HEK293 (cell line): ENCODE measurements around the gene CSTF1.

ENCODE experiments used
- CTCF ChIA-PET: fragments of 350-600 bp; formaldehyde crosslinking; extraction: SDS; loops from one replicate; lab custom pipeline; 2021; ENCODE audit warnings: antibody characterized with exemption; lab: Yijun Ruan, JAX
- POLR2A ChIA-PET: fragments of 300-600 bp; formaldehyde crosslinking; extraction: SDS; loops from one replicate; lab custom pipeline; 2020; ENCODE audit warnings: antibody characterized with exemption, inconsistent platforms; lab: Yijun Ruan, JAX
- H3K27ac ChIP-seq: fragments of 200-500 bp; sonication (Bioruptor generic); 2 replicates; pipeline ENCODE4 v1.5.1; 2014; ENCODE audit warnings: low read depth, low read length, control low read depth, inconsistent platforms; ENCODE audit errors: extremely low read depth
- H3K36me3 ChIP-seq, 2 experiments: fragments of 200-500 bp in 1 of 2; sonication (Bioruptor generic) in 1 of 2; 1 replicate in 1 of 2; 2 replicates in 1 of 2; pipeline ENCODE4 v1.5.1; 2014 to 2017; ENCODE audit warnings: inconsistent platforms in 2 of 2, low read length in 2 of 2; ENCODE audit not compliant: control insufficient read depth in 2 of 2, insufficient read depth in 1 of 2
- H3K4me1 ChIP-seq: fragments of 200-500 bp; sonication (Bioruptor generic); 2 replicates; pipeline ENCODE4 v1.5.1; 2014; ENCODE audit warnings: mild to moderate bottlenecking, low read length, inconsistent platforms; ENCODE audit not compliant: control insufficient read depth, insufficient read depth
- H3K4me3 ChIP-seq: 2 replicates; pipeline ENCODE4 v1.5.1; 2011; ENCODE audit warnings: low read depth, mild to moderate bottlenecking, control low read depth, low read length, moderate library complexity
- H3K9me3 ChIP-seq: fragments of 200-500 bp; sonication (Bioruptor generic); 2 replicates; pipeline ENCODE4 v1.5.1; 2014; ENCODE audit warnings: low read depth, low read length, inconsistent platforms; ENCODE audit not compliant: control insufficient read depth, insufficient read depth
- EGR2 ChIP-seq: fragments of 450-650 bp; formaldehyde crosslinking; IDR thresholded peaks from 2 replicates; pipeline ENCODE4 v1.5.1; 2016; ENCODE audit warnings: low read depth, missing biosample characterization, missing genetic modification characterization
- REST ChIP-seq: fragments of 450-650 bp; formaldehyde crosslinking; IDR thresholded peaks from 2 replicates; pipeline ENCODE4 v1.5.1; 2016; ENCODE audit warnings: missing biosample characterization, missing genetic modification characterization
- TSHZ1 ChIP-seq: fragments of 450-650 bp; formaldehyde crosslinking; IDR thresholded peaks from 2 replicates; pipeline ENCODE4 v1.5.1; 2016; ENCODE audit warnings: missing biosample characterization, missing genetic modification characterization, borderline replicate concordance
- ZFHX2 ChIP-seq: fragments of 450-650 bp; formaldehyde crosslinking; conservative IDR thresholded peaks from 2 replicates; pipeline ENCODE4 v1.5.1; 2016; ENCODE audit warnings: missing biosample characterization, missing genetic modification characterization
- ZIC2 ChIP-seq: fragments of 450-650 bp; formaldehyde crosslinking; IDR thresholded peaks from 2 replicates; pipeline ENCODE4 v1.5.1; 2016; ENCODE audit warnings: missing biosample characterization, missing genetic modification characterization
- ZNF214 ChIP-seq: fragments of 450-650 bp; formaldehyde crosslinking; IDR thresholded peaks from 2 replicates; pipeline ENCODE4 v1.5.1; 2017; ENCODE audit warnings: missing biosample characterization, mild to moderate bottlenecking, missing genetic modification characterization, borderline replicate concordance
- ZNF23 ChIP-seq: fragments of 450-650 bp; formaldehyde crosslinking; IDR thresholded peaks from 2 replicates; pipeline ENCODE4 v1.5.1; 2016; ENCODE audit warnings: missing biosample characterization, missing genetic modification characterization, borderline replicate concordance
- ZNF248 ChIP-seq: fragments of 450-650 bp; formaldehyde crosslinking; IDR thresholded peaks from 2 replicates; pipeline ENCODE4 v1.5.1; 2017; ENCODE audit warnings: missing biosample characterization, missing genetic modification characterization
- ZNF341 ChIP-seq: fragments of 450-650 bp; formaldehyde crosslinking; IDR thresholded peaks from 2 replicates; pipeline ENCODE4; 2016; ENCODE audit warnings: low read depth, missing biosample characterization, missing genetic modification characterization
- ZNF555 ChIP-seq: fragments of 450-650 bp; formaldehyde crosslinking; conservative IDR thresholded peaks from 2 replicates; pipeline ENCODE4 v1.5.1; 2017; ENCODE audit warnings: missing biosample characterization, mild to moderate bottlenecking, missing genetic modification characterization, inconsistent platforms
- ZNF558 ChIP-seq: fragments of 450-650 bp; formaldehyde crosslinking; IDR thresholded peaks from 2 replicates; pipeline ENCODE4 v1.5.1; 2016; ENCODE audit warnings: missing biosample characterization, missing genetic modification characterization
- ZNF585B ChIP-seq: fragments of 450-650 bp; formaldehyde crosslinking; IDR thresholded peaks from 2 replicates; pipeline ENCODE4 v1.5.1; 2016; ENCODE audit warnings: missing biosample characterization, missing genetic modification characterization
- ZSCAN30 ChIP-seq: fragments of 450-650 bp; IDR thresholded peaks from 2 replicates; pipeline ENCODE4 v1.5.1; 2018; ENCODE audit warnings: missing biosample characterization, mild to moderate bottlenecking, missing genetic modification characterization, moderate library complexity
- TF ChIP-seq, protein P1 (sequence below): fragments of 450-650 bp; IDR thresholded peaks from 2 replicates; pipeline ENCODE4 v1.5.1; 2018; ENCODE audit warnings: missing biosample characterization, mild to moderate bottlenecking, missing genetic modification characterization
- TF ChIP-seq, protein P2 (sequence below): fragments of 450-650 bp; formaldehyde crosslinking; IDR thresholded peaks from 2 replicates; pipeline ENCODE4 v1.5.1; 2016; ENCODE audit warnings: missing biosample characterization, missing genetic modification characterization

The CSTF1 gene

GRCh38 chr20:56420940-56421688 is 28.7 kb downstream of the CSTF1 start (continued):
- TF ChIP-seq ZNF248 (tag by site-specific recombination) (no peak), ZNF558 (no peak), ZNF214 (no peak), ZNF585B (tag by site-specific recombination) (no peak), ZSCAN30 (tag by site-specific recombination) (no peak)
- TF ChIP-seq, protein P1, sequence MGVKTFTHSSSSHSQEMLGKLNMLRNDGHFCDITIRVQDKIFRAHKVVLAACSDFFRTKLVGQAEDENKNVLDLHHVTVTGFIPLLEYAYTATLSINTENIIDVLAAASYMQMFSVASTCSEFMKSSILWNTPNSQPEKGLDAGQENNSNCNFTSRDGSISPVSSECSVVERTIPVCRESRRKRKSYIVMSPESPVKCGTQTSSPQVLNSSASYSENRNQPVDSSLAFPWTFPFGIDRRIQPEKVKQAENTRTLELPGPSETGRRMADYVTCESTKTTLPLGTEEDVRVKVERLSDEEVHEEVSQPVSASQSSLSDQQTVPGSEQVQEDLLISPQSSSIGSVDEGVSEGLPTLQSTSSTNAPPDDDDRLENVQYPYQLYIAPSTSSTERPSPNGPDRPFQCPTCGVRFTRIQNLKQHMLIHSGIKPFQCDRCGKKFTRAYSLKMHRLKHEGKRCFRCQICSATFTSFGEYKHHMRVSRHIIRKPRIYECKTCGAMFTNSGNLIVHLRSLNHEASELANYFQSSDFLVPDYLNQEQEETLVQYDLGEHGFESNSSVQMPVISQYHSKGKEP (tag by site-specific recombination): no peak

- no peaks in the 10 kb centered on the region for H3K4me1 ChIP-seq
- no peaks in the 10 kb centered on the region for H3K9me3 ChIP-seq
- no peak overlapping the region for H3K27ac ChIP-seq
- TF ChIP-seq REST (tag by site-specific recombination) (no peak), ZNF23 (tag by site-specific recombination) (no peak), TSHZ1 (no peak), ZNF341 (tag by site-specific recombination) (no peak), ZIC2 (tag by site-specific recombination) (no peak), ZFHX2 (tag by site-specific recombination) (peak; percentile 70), EGR2 (peak; percentile 78), ZNF555 (tag by site-specific recombination) (no peak)
- TF ChIP-seq, protein P2, sequence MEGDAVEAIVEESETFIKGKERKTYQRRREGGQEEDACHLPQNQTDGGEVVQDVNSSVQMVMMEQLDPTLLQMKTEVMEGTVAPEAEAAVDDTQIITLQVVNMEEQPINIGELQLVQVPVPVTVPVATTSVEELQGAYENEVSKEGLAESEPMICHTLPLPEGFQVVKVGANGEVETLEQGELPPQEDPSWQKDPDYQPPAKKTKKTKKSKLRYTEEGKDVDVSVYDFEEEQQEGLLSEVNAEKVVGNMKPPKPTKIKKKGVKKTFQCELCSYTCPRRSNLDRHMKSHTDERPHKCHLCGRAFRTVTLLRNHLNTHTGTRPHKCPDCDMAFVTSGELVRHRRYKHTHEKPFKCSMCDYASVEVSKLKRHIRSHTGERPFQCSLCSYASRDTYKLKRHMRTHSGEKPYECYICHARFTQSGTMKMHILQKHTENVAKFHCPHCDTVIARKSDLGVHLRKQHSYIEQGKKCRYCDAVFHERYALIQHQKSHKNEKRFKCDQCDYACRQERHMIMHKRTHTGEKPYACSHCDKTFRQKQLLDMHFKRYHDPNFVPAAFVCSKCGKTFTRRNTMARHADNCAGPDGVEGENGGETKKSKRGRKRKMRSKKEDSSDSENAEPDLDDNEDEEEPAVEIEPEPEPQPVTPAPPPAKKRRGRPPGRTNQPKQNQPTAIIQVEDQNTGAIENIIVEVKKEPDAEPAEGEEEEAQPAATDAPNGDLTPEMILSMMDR (tag by site-specific recombination): no peak
- H3K4me3 ChIP-seq: no peak overlapping the region
- CTCF ChIA-PET: interaction anchor here (0.9 to 1.1 kb wide), 2 partner anchors 16 to 128 kb away, joined by 3 to 5 read pairs; no protein-coding TSS in a partner anchor
- POLR2A ChIA-PET: interaction anchor here (0.6 kb wide), 1 partner anchor 40 kb away, joined by 3 read pairs; no protein-coding TSS in a partner anchor
- peaks cover 0 to 5% of the 10 kb centered on the region in 2 experiments; a peak in 1 of 3 replicates for H3K36me3 ChIP-seq
Measured at GRCh38 chr20:56422076-56422823, 29.8 kb downstream of the CSTF1 start.
